GM12801 (cell line): ENCODE data around the gene PRC1.

Source experiments
- CTCF ChIP-seq: IDR thresholded peaks from one replicate; pipeline ENCODE4 v1.5.1; 2011; ENCODE audit warnings: control low read depth; ENCODE audit not compliant: insufficient read length; ENCODE audit errors: extremely low read depth

Gene PRC1

DNA sequence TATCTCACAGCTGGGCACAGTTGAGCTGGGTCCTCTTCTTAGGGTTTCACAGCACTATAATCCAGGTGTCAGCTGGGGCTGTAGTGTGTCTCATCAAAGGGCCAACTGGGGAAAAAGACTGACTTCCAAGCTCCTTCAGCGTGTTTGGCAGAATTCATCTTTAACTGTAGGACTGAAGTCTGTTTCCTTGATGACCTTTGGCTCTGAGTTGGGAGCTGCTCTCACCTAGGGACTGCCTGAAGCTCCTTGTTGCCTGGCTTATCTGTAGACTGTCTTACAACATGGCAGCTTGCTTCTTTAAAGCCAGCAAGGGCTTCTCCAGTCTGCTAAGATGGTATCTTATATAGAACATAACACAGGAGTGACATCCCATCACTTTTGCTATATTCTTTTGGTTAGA, 33.3 kb upstream of the PRC1 start:
- no peak for TF ChIP-seq CTCF

GRCh38 chr15:91023720-91024119, 29.4 kb upstream of the PRC1 start:
- TF ChIP-seq CTCF = no peak

DNA sequence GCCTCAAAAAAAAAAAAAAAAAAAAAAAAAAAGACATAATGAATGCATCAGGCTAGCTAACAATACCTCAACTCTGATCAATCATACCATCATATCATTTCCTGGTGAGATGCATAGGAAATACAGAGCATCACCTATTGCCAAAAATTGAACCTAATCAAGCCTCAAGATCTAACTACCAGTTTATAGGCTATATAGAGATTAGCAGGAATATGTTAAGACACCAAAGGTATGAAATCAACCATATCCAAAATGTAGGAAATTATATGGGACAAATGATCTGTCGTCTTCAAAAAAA, 28.4 kb upstream of the PRC1 start:
- no peak for TF ChIP-seq CTCF

DNA sequence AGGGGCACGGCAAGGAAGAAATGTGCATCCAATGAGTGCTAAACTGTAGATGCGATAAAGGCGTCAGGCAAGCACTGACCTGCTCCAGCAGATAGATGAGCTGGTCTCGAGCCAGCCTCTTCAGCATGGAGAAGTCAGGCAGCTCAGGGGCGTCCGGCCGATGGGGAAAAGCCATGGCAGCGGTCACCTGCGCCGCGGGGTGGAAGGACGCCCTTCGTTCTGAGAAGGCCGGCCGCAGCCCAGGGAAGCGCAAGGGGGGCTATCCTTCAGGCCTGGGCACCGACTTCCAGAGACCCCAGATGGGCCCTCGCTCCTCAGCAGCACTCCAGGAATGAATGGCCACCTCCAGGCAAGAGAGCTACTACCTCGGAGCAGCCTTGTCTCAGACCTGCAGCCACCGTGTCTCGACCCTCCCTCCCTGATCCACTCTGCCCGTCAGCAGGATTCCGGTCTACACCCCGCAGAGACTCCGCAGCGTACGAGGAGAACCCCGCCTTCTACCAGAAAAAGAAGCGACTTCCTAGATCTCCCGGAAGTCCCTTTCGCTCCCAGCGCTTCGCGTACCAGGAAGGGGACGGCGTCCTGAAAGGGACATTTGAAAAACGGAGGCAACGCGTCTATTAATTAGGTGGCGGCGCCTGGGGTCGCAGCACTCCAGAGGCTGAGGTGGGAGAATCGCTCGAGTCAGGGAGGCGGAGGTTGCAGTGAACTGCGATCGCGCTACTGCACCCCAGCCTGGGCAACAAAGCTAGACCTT, 27.9 kb upstream of the PRC1 start, which contains the start of gene VPS33B:
VPS33B (minus strand) TSS at position 520 of the 757 bp plus-strand sequence; CDS start at position 175, 345 bp downstream.
- TF ChIP-seq CTCF = no peak

DNA sequence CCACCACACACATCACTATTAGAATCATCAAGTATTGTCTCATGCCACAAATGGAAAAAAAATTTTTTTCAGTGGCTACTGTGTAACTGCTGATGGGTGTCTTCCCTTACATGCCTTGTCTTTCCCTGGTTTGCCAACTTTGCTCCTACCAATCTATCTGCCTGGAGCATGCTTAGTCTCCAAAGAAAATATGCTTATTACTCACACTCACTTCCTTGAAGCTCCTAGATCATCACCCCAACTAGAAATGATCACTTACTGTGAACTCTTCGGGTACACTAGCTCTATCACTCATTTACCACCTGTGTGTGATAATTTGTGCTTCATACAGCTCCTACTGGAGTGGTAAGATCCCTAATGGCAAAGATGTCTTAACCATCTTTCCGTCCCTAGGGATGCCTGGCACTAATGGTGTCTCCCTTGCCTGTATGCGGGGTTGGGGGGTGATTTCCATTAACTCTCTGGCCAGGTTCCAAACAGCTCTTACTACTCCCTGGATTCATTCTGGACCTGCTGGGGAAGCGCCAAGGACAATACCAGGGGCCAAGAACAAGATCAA, 27.3 kb upstream of the PRC1 start:
- no peak for TF ChIP-seq CTCF

DNA sequence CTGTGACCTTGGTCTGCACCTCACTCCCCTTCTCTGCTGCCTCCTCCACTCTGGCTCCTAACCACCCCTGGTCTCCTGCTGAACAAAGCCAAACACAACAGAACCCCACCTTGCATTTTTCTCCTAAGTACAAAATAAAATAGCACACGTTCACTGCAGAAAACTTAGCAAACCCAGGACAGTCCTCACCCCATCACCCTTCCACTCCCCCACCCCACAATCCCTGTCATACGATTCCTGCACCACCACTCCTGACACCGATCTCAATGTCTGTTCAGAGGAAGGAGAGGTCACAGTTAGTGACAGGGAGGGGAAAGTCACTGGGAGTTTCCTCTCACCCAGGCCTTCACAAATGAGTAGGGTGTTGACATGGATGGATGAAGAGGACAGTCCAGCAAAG, 23.8 kb upstream of the PRC1 start:
- TF ChIP-seq CTCF = no peak

GRCh38 chr15:91017716-91018115, 23.4 kb upstream of the PRC1 start:
- TF ChIP-seq CTCF = no peak

DNA sequence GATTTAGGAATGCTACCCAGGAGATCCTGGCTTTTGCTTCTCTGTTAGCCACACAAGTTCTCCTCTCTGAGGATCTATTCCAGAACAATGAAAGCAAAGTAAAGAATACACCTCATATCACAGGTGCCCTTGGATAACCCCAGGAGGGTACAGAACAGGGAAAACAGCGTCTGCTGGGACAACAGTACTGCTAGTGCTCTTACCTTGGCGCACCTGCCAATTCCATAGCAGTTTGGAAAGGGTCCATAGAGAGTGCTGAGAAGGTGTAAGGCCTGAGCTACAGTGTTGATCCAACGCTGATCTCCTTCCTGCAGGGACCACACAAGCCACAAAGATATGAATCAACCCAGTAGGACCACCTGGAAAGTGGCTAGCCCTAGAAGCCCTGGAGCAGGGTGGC, 12.9 kb upstream of the PRC1 start:
- no peak for TF ChIP-seq CTCF
